PC-9 (cell line): ENCODE data around the gene HOXC13.

Experiments
- CTCF ChIP-seq: fragments of 200-600 bp; sonication (generic); conservative IDR thresholded peaks from 2 replicates; pipeline ENCODE4 v1.6.1; 2017; ENCODE audit warnings: mixed run types, antibody characterized with exemption, mild to moderate bottlenecking, moderate library complexity
- EZH2 ChIP-seq: fragments of 200-600 bp; sonication (generic); IDR thresholded peaks from 2 replicates; pipeline ENCODE4 v1.8.0; 2017; ENCODE audit warnings: antibody characterized with exemption, low read depth

- TF ChIP-seq CTCF (no peak), EZH2 (no peak)
Measured at GRCh38 chr12:53947743-53948142, 9.1 kb downstream of the HOXC13 start.
